HG03460 (cell line): Measurements from ENCODE around the gene MCF2L2.
"Not testable (repeated sequence)": the region's sequence is repeated elsewhere in the genome, so short reads cannot be mapped to it uniquely, and the experiment has no call there.

ENCODE experiments used
- ATAC-seq: cut with Tn5 transposase; IDR thresholded peaks from one replicate; pipeline ENCODE4 v1.9.1; 2021; ENCODE audit not compliant: unreplicated experiment

The MCF2L2 gene

DNA sequence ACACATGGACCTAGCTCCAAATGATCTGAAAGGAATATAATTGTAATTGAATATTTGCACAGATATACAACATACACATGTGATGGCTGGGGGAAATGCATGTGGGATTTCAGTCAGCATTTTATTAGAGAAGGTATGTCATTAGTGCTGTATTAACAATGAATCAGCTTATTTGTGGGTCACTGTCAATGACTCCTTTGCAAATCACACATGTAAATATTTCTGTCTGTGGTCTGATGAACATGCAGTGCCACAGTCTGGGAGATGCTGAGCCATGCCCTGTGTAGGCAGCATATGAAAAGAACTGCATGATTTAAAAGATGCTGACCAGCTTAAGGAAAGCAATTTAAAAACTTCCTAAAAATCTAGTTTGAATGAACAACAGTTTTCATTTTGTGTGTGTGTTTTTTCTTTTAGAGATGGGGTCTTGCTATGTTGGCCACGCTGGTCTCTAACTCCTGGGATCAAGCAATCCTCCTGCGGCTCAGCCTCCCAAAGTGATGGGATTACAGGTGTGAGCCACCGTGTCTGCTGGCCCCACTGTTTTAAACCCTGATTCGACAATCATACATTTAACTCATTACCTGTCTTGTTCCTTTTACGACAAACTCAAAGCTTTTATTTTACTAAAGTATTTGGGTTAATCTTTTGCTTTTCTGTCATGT is 176.2 kb downstream of the MCF2L2 start:
- no peak for ATAC-seq

DNA sequence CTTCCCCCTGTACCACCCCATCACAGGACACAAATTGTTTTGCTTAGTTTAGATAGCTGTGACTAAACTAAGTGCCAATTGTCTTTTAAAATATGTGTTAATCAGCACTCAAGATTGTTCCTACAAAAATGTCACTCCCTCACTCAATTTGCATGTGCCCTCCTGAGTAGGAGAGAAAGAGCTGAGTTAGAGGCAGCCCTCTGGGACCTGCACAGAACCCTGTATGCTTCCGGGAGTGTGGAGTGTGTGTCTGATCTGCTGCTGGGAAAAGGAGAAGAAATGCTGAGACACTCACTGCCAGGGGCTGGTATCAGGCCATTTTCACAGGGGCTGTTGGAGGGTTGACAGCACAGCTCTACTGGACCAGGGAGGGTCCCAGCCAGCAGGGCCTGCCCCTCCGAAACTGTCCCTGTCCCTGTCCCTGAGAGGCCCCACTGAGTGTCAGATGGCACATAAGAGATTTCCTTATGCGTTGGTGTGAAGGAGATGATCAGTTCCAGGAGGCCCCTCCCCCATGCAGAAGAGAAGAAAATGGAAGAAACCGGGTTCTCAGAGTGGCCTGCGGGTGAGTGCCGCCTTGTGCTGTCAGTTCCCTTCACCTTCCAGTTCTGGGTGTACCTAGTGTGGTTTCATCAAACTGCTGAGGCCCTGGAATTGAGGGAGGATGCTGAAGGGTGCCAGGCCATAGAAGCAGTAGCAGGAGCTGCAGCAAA is 179.3 kb downstream of the MCF2L2 start:
- ATAC-seq: no peak

DNA sequence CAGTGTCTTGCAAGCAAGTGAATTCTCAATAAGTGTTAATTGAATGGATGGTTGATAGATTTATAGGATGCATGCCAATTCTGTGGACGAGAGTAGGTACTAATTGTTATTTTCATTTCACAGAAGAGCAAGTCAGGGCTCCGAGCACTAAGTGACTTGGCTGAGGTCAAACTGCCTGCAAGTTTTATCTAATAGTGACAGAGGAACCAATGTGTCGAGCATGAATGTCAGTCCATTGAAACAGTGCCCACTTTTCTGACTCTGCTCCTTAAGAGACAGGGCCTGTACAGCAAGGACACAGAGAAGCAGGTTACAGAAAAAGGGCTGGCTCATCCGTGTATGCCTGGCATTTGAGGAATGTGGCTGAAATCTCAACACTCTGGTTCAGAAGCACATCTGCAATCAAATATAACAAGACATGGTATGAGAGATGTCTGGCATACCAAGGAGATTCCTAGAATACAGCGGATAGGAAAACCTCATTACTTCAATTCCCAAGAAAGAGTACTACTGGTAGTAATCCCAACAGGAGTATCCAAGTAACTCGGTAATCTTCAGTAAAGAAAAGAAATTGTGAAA is 181.3 kb downstream of the MCF2L2 start:
- ATAC-seq: no peak

DNA sequence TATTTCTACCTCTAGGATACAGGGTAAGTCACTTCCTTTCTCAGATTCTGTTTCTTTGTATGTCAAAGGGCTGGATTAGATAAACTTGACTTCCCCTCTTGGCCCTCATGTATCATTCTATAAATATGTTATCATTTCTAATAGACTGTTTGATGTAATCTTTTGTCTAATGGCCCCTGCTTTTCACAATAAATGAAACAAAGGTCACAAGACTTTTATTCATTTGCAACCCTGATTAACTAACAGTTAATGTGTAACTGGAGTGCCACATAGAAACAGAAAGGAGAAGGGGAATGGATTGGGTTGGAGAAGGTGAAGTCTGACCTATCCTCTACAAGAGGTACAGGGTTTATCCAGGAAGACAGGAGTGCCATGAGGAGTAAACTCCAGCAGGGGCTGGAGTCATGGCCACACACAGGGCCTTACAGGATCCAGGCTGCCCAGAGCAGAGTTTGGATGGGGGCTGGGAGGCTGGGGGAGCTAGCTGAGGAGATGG is 183.4 kb downstream of the MCF2L2 start:
- no peak for ATAC-seq

DNA sequence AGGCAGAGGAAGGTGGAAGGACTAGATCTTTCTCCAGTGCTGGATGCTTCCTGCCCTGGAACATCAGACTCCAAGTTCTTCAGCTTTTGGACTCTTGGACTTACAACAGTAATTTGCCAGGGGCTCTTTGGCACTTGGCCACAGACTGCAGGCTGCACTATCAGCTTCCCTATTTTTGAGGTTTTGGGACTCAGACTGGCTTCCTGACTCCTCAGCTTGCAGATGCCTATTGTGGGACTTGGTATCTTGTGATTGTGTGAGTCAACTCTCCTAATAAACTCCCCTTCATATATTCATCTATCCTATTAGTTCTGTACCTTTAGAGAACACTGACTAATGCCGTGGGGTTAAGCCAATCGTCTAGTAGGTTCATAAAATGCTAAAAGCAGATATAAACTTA is 184.2 kb downstream of the MCF2L2 start:
- no peak for ATAC-seq

DNA sequence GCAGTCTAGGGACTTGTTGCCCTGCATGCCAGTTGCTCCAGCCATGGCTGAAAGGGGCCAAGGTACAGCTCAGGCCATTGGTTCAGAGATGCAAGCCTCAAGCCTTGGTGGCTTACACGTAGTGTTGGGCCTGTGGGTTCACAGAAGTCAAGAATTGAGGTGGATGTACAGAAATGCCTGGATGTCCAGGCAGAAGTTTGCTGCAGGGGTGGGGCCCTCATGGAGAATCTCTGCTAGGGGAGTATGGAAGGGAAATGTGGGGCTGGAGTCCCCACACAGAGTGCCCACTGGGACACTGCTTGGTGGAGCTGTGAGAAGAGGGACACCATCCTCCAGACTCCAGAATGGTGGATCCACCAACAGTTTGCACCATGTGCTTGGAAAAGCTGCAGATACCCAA is 186.0 kb downstream of the MCF2L2 start:
- ATAC-seq: no peak

DNA sequence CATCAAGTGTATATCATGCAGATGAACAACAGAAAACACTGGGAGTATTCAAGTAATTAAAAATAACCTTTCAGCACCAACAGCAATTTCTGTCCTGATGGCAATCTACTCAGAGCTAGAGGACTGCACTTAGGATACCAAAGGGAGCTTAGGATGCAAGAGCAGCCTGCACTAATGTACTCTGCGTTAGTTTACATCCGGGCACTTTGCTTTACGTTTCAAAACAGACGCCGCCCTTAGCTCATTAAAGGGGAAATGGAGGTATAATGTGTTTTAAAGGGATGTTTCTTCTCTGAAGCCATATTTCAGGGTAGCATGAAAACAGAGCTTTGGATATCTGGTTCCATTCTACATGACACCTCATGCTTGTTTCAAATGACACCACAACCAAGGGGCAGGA is 189.4 kb downstream of the MCF2L2 start:
- ATAC-seq: no peak

DNA sequence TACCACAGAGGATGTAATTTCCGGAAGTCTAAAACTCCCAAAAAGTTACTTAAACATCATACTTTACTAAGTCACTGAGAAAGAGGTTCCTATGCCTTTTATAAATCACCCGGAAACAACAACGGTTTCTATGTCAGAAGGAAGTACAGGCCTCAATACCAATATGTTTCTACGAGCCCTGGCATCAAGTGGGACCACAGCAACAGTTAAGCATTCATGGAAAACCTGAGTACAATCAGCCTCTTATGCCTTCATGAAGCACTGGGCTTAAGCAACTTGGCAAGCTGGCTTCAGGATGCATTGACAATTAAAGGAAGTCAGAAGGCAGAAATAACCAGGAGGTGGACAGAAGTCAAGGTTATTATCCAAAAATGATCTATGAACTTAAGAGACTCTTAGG is 194.5 kb downstream of the MCF2L2 start:
- no peak for ATAC-seq

DNA sequence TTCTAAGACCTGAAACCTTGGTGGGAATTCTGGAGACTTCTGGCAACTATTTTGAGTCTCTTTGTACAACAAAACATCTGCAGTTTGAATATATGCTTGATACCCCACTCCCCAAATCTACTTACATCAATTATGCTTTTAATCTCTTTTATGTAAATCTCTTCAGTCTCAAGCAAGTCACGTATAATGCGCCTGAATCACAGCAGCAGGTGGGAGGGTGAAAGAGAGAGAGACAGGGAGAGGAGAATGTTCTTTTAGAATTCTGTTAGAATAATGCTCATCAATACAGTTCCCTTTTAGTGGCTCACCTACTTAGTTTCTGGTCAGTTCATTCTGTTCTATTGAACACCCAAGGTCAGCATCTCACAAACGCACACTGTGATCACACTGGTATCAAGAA is 197.6 kb downstream of the MCF2L2 start:
- ATAC-seq: no peak

DNA sequence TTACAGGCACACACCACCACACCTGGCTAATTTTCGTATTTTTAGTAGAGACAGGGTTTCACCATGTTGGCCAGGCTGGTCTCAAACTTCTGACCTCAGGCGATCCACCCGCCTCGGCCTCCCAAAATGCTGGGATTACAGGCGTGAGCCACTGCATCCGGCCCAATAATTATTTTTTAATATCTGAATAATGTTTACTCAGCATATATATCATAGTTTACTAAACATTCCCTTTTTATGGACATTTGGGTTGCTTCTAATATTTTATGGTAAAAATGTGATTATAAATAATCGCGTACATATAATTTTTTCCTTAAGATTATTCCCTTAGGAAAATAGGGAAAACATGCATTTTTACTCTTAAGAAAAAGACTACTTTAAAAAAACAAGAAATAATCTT is 198.2 kb downstream of the MCF2L2 start:
- ATAC-seq: not testable (repeated sequence)

DNA sequence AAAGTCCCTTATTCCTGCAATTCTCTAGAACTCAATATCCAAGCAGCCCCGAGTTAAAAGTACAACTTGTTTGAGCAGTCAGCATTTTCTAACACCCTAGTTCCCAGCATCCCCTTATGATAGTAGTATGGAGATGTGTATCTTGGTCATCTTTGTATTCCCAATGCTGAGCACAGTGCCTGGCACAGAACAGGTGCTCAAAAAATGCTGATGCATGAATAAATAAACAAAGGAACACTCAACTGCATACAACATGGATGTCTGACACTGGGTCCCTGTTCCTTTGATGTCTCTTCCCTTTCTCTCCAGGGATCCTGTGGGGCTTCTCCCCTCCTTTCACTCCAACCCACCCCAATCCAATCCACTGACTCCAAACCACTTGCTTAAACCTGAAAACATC is 199.2 kb downstream of the MCF2L2 start:
- ATAC-seq: no peak

DNA sequence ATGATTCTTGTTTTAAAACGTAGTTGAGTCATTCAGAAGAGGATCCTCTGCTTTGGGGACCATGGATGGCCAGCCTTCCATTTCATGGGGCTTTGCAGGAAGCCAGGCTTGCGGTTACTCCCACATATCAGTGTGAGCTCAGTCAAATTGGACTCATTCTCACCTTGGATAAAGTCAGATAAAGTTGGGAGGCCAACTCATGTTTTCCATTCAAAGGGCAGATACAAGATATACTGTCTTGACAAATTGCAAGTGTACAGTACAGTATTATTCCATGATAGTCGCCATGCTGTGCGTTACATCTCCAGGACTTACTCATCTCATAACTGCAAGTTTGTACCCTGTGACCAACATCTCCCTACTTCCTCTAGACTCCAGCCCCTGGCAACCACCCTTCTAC is 200.8 kb downstream of the MCF2L2 start:
- ATAC-seq: no peak

DNA sequence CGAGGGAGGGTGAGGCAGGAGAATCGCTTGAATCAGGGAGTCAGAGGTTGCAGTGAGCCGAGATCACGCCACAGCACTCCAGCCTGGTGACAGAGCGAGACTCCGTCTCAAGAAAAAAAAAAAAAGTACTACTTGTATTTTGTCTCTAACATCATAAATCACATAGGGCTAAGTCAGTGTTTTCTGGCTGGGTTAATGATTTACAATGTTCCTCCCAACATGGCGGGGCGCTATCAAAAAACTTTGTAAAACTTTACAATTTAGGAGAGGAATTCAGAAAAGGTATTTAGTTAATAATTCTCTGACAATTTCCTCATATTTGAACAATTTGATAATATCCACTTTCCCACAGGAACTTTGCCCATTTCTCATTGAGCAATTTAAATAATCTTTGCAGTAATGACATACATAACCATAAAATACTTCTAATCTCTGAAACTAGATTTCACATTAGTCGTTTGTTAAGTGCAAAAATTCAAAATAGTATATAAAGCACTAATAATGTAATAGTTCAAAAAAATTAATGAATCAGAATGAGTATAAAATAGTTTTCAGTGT is 202.0 kb downstream of the MCF2L2 start:
- ATAC-seq: no peak

DNA sequence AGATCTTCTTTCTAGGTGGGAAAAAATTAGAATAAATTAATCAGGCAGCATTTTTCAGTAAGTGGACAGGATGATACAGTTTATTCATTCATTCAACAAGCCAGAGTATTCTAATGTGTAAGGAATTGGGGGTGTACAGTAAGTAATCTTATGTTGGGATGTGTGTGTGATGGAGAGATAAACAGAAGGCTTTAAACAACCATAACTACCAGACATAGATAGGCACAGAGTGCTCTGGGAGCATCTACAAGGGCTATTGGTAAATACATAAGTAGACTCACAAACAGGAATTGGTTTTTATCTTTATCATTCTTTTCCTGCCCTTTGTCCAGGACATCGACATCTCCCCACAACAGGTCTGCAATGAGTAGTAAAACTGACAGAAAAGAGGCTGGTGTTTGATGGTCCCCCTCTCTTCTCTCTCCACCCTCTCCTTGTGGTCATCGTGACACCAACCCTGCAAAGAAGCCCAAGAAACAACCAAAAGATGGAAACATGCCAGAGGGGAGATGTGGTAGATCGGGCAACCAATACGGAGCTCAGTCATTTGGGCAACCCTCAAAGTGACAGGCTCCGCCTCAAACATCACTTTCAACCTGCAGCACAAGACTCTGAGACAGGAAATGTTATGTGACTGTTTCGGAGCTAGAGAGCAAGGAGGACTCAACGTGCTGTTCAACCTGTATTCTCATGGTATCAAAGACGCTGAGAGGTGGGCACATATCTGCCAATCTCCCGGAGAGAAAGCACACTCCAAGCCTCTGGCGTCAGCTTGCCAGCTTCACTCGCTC is 204.0 kb downstream of the MCF2L2 start:
- no peak for ATAC-seq

DNA sequence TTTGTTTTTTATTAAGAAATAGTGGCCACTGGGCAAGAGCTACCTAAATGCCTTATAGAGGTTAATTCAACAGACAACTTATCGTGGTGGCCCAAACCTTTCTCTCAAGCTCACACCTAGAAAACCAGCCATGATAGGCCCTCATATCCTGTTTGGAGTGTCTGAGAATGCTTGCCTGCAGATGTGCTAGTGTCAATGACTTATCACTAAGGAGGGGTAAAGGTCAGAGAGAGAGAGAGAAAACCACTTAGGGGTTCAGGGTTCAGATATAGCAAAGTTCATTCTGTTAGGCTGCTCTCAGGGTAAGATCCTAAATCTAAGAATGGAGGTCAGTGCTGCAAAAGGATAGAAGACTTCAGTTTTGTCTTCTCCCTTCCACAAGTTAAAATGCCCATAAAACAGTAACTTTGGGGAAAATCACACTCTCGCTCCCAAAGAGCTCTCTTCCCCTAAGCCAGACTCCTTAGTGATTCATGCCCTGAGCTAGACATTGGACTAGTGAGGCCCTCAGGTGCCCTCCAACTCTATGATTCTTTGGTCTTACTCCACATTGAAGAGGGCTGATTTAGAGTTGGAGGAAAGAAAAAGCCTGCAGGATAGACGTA is 205.7 kb downstream of the MCF2L2 start:
- ATAC-seq: no peak

DNA sequence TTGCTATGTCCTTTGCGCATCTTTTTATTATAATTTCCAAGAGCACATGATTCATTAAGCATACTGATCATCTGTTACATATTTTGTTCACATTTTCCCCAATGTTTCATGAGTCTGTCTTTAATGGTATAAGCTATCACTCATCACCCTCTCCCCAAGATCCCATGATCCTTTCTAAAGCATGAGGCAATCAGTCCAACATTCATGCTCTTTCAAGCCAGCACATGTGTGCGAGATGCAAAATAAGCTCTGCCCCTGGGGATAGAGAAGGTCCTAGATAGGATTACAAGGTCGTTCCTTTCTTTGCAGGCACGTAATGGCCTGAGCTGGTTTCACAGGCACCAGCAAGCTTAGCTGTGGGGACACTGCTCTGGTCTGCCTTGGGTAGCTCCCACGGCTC is 207.6 kb downstream of the MCF2L2 start:
- ATAC-seq: no peak

DNA sequence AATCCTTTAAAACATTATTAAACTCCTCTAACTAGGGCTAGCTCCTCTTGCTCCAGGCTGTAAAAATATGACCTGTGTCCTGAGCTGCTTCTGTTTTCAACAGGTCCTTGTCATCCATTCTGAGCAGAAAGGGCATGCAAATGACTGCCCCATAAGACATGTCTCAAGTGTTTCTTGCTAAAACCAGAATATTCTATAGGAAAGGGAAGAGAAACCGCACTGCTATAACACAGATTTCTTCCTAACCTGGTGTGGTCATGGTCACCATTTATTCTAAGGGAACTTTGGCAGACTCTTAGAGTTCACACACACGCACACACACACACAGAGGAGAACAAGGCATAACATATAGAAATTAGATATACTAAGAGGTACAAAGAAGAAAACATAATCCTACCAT is 209.6 kb downstream of the MCF2L2 start:
- no peak for ATAC-seq

DNA sequence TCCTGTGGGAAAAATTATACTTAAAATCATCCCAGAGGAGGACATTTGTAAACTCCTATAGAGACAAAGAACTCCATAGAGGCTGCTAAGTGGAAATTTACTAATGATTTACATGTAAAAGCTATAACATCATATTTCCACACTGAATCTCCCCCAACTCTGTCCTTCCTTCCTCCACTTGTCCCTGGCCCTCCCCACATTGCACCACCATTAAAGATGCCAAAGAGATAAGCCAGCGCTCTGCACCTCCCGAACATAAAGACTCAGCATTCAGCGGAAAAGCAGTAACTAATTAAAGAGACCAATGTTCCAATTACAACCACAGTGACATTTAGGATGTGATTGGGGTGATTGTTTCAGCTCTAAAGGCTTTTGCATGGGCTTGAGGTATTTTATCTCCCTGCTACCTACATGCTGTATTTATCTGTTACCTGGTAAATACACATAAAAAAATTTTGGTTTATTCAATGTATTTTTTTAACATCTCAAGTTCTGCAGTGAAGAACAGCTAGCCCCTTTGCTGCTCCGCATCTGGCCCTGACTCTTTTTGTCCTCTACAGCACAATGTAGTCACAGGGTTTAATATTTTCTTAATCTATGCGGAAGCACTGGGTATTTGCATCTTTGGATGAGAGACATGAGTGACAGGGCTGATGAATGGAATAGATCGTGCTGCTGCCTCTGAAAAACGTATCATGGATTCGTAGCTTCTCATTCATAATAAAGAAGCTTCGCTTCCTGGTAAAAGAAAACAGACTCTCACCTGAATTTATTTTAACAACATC is 210.7 kb downstream of the MCF2L2 start:
- ATAC-seq: no peak

DNA sequence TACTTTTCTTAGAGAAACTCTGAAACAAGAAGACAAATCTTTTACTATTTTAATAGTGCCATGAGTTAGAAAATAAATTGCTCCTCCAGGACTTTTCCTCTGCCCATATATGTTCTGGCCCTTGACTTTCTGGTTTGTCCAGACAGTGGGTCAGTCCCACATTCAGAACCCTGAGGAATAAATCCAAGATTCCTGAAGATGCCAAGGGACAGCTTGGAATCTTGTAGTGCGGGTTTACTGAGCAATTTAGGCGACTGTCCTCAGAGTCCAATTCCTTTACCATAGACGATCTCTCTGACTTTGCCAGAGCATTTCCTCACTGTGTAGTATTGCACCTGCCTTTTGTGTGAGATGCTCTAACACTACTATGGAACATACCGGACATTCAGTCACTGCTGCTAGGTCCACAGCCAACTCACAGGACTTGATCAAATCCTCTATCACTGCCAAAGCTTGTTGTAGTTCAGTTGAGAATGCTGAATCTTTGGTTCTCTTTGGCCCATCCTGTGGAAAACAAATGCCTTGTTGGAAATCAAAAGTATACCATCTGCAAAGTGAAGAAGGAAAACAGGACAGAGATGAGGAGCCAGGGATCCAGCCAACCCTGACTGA is 212.7 kb downstream of the MCF2L2 start:
- ATAC-seq: no peak

DNA sequence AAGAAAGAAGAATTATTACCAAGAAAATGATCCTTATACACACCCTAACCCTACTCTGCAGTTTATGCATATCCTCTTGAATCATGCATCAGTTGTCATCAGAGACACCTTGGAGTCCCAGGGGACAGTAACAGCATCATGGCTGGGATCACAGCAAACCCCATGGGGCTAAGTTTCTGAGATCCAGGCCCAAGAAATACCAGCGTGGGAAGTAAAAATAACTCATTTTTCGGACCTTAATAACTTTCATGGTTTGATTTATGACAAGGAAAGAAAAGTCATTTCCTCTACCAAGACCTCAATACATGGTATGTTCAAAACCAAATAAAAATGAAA is 214.2 kb downstream of the MCF2L2 start:
- no peak for ATAC-seq
